Measurements from ENCODE around the gene ARHGAP9. TPM values are rescaled to one million over a fixed set of nuclear protein-coding genes. Genes with fewer than 3 reads are reported as not detected.
A peak's percentile ranks its signal among the peaks of the same experiment; 100 is the strongest.

Gene ARHGAP9
- total RNA-seq, 1 donor from 2014 or later, result 5.2 TPM

DNA sequence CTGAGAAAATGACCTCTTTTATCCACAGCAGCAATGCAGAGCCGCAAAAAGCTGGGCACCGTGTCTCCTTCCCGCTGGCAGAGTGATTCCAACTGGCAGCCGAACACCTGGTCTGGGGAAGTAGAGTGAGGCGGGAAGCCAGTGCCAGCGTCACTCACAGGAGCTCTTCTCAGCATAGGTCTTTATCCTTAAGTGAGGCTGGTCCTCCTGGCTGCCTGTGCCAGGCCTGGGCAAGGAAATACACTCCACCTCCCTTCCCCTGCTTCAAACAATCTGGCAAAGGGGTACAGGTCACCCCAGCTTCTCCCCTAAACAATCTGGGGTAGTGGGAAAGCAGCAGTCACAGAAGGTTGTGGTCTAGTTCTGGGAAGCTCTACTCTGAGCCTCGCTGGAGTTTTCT is 4.8 kb downstream of the ARHGAP9 start:
- Histone ChIP-seq H3K9me3 (ENCODE audit: control insufficient read depth in 3 of 3, low read length in 3 of 3) (no peaks in the 10 kb centered on the region), H3K4me1 (ENCODE audit: control insufficient read depth in 3 of 3, insufficient read depth in 3 of 3, low read length in 3 of 3) (peaks cover 10 to 16% (median 13%) of the 10 kb centered on the region in 3 donors), H3K9ac (ENCODE audit: low read depth in 1 of 3, low read length in 3 of 3) (peak overlapping the region in 1 of 3 donors; percentile 25), H3K36me3 (ENCODE audit: control insufficient read depth in 3 of 3, insufficient read depth in 3 of 3, low read length in 3 of 3) (no peaks in the 10 kb centered on the region), H3K27ac (ENCODE audit: low read depth, low read length) (no peak overlapping the region), H3K27me3 (ENCODE audit: control insufficient read depth in 3 of 3, insufficient read depth in 3 of 3, low read length in 3 of 3) (peaks cover 50 to 72% (median 65%) of the 10 kb centered on the region in 3 donors), H3K4me3 (ENCODE audit: low read length in 3 of 3) (no peak overlapping the region)

DNA sequence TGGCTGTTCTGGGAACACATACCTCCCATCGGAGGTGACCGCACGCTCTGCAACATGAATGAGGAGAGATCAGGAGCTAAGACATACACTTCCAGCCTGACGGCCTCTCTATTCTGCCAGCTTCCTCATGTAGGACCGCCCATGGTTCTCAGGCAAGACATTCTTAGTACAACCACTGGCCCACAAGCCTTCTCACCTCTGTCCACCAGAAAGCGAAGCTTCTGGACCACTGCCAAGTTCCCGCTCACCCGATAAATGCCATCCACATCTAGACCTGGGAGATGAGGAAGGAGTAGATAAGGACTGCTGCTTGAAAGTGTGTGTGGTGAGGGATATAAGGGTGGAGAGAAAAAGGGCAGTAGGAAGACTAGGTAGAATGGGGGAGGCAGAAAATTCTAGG is 5.2 kb downstream of the ARHGAP9 start:
- Histone ChIP-seq H3K4me3 (ENCODE audit: low read length in 3 of 3) (no peak overlapping the region), H3K36me3 (ENCODE audit: control insufficient read depth in 3 of 3, insufficient read depth in 3 of 3, low read length in 3 of 3) (no peaks in the 10 kb centered on the region), H3K4me1 (ENCODE audit: control insufficient read depth in 3 of 3, insufficient read depth in 3 of 3, low read length in 3 of 3) (peaks cover 10 to 16% (median 13%) of the 10 kb centered on the region in 3 donors), H3K9me3 (ENCODE audit: control insufficient read depth in 3 of 3, low read length in 3 of 3) (no peaks in the 10 kb centered on the region), H3K27me3 (ENCODE audit: control insufficient read depth in 3 of 3, insufficient read depth in 3 of 3, low read length in 3 of 3) (peaks cover 50 to 72% (median 67%) of the 10 kb centered on the region in 3 donors), H3K27ac (ENCODE audit: low read depth, low read length) (no peak overlapping the region), H3K9ac (ENCODE audit: low read depth in 1 of 3, low read length in 3 of 3) (no peak overlapping the region)

DNA sequence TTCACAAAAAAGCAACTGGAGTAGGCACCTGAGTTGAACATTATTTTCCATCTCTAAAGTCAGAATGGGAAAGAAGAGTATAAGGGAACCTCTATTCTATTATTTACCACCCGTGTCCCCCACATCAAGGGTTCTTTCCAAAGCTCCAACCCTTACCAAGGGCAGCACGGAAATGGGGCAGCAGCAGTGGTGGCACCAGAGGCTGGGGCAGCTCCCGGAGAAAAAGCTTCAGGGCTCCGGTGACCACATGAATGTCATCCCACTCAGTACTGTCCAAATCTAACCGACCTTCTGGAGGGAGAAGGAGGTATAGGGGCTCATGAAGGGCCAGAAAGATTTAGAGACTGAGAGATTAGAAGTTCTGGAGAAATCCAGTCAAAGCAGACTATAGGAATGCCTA is 5.8 kb downstream of the ARHGAP9 start:
- Histone ChIP-seq H3K27ac (ENCODE audit: low read depth, low read length) (no peak overlapping the region), H3K9ac (ENCODE audit: low read depth in 1 of 3, low read length in 3 of 3) (no peak overlapping the region), H3K4me1 (ENCODE audit: control insufficient read depth in 3 of 3, insufficient read depth in 3 of 3, low read length in 3 of 3) (peaks cover 10 to 16% (median 13%) of the 10 kb centered on the region in 3 donors), H3K36me3 (ENCODE audit: control insufficient read depth in 3 of 3, insufficient read depth in 3 of 3, low read length in 3 of 3) (no peaks in the 10 kb centered on the region), H3K27me3 (ENCODE audit: control insufficient read depth in 3 of 3, insufficient read depth in 3 of 3, low read length in 3 of 3) (peaks cover 50 to 72% (median 71%) of the 10 kb centered on the region in 3 donors), H3K9me3 (ENCODE audit: control insufficient read depth in 3 of 3, low read length in 3 of 3) (no peaks in the 10 kb centered on the region), H3K4me3 (ENCODE audit: low read length in 3 of 3) (no peak overlapping the region)

DNA sequence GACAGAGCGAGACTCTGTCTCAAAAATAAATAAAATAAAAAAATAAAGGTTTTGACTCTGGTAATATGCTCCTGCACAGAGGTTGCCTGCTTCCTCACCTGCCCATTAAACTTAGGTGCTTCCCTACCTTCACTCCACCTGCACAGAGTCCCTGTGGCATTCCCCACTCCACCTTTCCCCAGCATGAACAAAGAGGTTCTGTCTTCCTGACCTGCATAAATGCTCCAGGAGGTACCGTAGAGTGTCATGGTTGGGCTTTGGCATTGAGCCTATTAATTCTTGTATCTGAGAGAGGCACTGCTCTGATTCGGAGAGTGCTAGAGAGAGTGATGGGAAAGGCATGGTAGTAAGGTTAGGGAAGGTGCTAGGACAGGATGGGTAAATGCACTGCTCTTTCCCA is 6.3 kb downstream of the ARHGAP9 start:
- Histone ChIP-seq H3K27me3 (ENCODE audit: control insufficient read depth in 3 of 3, insufficient read depth in 3 of 3, low read length in 3 of 3) (peaks cover 50 to 71% (median 67%) of the 10 kb centered on the region in 3 donors), H3K36me3 (ENCODE audit: control insufficient read depth in 3 of 3, insufficient read depth in 3 of 3, low read length in 3 of 3) (no peaks in the 10 kb centered on the region), H3K4me3 (ENCODE audit: low read length in 3 of 3) (no peak overlapping the region), H3K9me3 (ENCODE audit: control insufficient read depth in 3 of 3, low read length in 3 of 3) (no peaks in the 10 kb centered on the region), H3K27ac (ENCODE audit: low read depth, low read length) (no peak overlapping the region), H3K4me1 (ENCODE audit: control insufficient read depth in 3 of 3, insufficient read depth in 3 of 3, low read length in 3 of 3) (peaks cover 10 to 16% (median 13%) of the 10 kb centered on the region in 3 donors), H3K9ac (ENCODE audit: low read depth in 1 of 3, low read length in 3 of 3) (no peak overlapping the region)

DNA sequence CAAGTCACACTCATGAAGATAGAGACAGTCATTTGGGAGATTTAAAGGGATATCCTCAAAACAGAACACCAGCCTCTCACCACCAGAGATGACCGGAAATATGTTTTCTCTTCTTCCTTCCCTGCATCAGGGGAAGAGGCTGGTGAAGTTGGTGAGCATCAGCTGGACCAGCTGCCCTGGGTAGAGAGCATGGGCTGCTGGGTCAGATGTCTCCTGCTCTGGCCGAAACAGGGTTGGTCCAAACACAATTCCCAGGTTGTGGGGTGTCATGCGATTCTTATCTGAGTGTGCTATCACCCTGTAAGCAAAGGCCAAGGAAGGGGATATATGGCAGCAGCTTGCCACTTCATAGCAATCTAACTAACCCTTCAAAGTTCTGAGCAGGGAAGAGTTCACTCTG is 7.3 kb downstream of the ARHGAP9 start:
- H3K36me3 ChIP-seq (ENCODE audit: control insufficient read depth in 3 of 3, insufficient read depth in 3 of 3, low read length in 3 of 3), result no peaks in the 10 kb centered on the region
- H3K9me3 ChIP-seq (ENCODE audit: control insufficient read depth in 3 of 3, low read length in 3 of 3), result no peaks in the 10 kb centered on the region
- peaks cover 52 to 67% (median 65%) of the 10 kb centered on the region in 3 donors for H3K27me3 ChIP-seq (ENCODE audit: control insufficient read depth in 3 of 3, insufficient read depth in 3 of 3, low read length in 3 of 3)
- H3K4me1 ChIP-seq (ENCODE audit: control insufficient read depth in 3 of 3, insufficient read depth in 3 of 3, low read length in 3 of 3), result peaks cover 10 to 16% (median 13%) of the 10 kb centered on the region in 3 donors
- no peak overlapping the region for H3K9ac ChIP-seq (ENCODE audit: low read depth in 1 of 3, low read length in 3 of 3)
- no peak overlapping the region for H3K4me3 ChIP-seq (ENCODE audit: low read length in 3 of 3)
- no peak overlapping the region for H3K27ac ChIP-seq (ENCODE audit: low read depth, low read length)

DNA sequence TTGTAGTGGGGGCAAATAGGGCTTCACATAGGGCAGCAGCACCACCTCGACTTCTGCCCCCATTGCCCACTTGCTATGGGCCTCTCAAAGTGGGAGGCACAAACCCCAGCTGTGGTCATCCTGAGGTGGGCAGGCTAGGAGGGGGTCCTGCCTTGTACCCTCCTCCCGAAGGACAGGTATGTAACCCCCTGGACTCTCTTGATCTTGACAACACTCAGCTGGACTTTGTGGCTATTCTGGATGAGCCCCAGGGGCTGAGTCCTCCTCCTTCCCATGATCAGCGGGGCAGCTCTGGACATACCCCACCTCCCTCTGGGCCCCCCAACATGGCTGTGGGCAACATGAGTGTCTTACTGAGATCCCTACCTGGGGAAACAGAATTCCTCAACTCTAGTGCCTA is 8.0 kb downstream of the ARHGAP9 start:
- H3K27ac ChIP-seq (ENCODE audit: low read depth, low read length), result no peak overlapping the region
- H3K4me1 ChIP-seq (ENCODE audit: control insufficient read depth in 3 of 3, insufficient read depth in 3 of 3, low read length in 3 of 3), result peaks cover 10 to 16% (median 13%) of the 10 kb centered on the region in 3 donors
- no peak overlapping the region for H3K9ac ChIP-seq (ENCODE audit: low read depth in 1 of 3, low read length in 3 of 3)
- peaks cover 46 to 61% (median 59%) of the 10 kb centered on the region in 3 donors for H3K27me3 ChIP-seq (ENCODE audit: control insufficient read depth in 3 of 3, insufficient read depth in 3 of 3, low read length in 3 of 3)
- H3K36me3 ChIP-seq (ENCODE audit: control insufficient read depth in 3 of 3, insufficient read depth in 3 of 3, low read length in 3 of 3), result no peaks in the 10 kb centered on the region
- H3K9me3 ChIP-seq (ENCODE audit: control insufficient read depth in 3 of 3, low read length in 3 of 3), result no peaks in the 10 kb centered on the region
- no peak overlapping the region for H3K4me3 ChIP-seq (ENCODE audit: low read length in 3 of 3)

DNA sequence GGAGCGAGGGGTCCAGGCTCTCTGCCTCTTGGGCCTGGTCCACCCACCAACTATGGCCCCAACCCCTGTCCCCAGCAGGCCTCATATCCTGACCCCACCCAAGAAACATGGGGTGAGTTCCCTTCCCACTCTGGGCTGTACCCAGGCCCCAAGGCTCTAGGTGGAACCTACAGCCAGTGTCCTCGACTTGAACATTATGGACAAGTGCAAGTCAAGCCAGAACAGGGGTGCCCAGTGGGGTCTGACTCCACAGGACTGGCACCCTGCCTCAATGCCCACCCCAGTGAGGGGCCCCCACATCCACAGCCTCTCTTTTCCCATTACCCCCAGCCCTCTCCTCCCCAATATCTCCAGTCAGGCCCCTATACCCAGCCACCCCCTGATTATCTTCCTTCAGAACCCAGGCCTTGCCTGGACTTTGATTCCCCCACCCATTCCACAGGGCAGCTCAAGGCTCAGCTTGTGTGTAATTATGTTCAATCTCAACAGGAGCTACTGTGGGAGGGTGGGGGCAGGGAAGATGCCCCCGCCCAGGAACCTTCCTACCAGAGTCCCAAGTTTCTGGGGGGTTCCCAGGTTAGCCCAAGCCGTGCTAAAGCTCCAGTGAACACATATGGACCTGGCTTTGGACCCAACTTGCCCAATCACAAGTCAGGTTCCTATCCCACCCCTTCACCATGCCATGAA is 8.6 kb downstream of the ARHGAP9 start:
- H3K4me1 ChIP-seq (ENCODE audit: control insufficient read depth in 3 of 3, insufficient read depth in 3 of 3, low read length in 3 of 3), result peaks cover 10 to 14% (median 10%) of the 10 kb centered on the region in 3 donors
- no peak overlapping the region for H3K27ac ChIP-seq (ENCODE audit: low read depth, low read length)
- no peak overlapping the region for H3K9ac ChIP-seq (ENCODE audit: low read depth in 1 of 3, low read length in 3 of 3)
- no peaks in the 10 kb centered on the region for H3K36me3 ChIP-seq (ENCODE audit: control insufficient read depth in 3 of 3, insufficient read depth in 3 of 3, low read length in 3 of 3)
- peaks cover 42 to 56% (median 54%) of the 10 kb centered on the region in 3 donors for H3K27me3 ChIP-seq (ENCODE audit: control insufficient read depth in 3 of 3, insufficient read depth in 3 of 3, low read length in 3 of 3)
- H3K4me3 ChIP-seq (ENCODE audit: low read length in 3 of 3), result no peak overlapping the region
- H3K9me3 ChIP-seq (ENCODE audit: control insufficient read depth in 3 of 3, low read length in 3 of 3), result no peaks in the 10 kb centered on the region

DNA sequence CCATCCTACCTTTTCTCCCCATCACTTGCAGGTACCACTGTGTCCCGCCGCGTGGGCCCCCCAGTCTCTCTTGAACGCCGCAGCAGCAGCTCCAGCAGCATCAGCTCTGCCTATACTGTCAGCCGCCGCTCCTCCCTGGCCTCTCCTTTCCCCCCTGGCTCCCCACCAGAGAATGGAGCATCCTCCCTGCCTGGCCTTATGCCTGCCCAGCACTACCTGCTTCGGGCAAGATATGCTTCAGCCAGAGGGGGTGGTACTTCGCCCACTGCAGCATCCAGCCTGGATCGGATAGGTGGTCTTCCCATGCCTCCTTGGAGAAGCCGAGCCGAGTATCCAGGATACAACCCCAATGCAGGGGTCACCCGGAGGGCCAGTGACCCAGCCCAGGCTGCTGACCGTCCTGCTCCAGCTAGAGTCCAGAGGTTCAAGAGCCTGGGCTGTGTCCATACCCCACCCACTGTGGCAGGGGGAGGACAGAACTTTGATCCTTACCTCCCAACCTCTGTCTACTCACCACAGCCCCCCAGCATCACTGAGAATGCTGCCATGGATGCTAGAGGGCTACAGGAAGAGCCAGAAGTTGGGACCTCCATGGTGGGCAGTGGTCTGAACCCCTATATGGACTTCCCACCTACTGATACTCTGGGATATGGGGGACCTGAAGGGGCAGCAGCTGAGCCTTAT is 9.2 kb downstream of the ARHGAP9 start:
- Histone ChIP-seq H3K27ac (ENCODE audit: low read depth, low read length) (no peak overlapping the region), H3K27me3 (ENCODE audit: control insufficient read depth in 3 of 3, insufficient read depth in 3 of 3, low read length in 3 of 3) (peaks cover 35 to 50% (median 49%) of the 10 kb centered on the region in 3 donors), H3K36me3 (ENCODE audit: control insufficient read depth in 3 of 3, insufficient read depth in 3 of 3, low read length in 3 of 3) (no peaks in the 10 kb centered on the region), H3K4me1 (ENCODE audit: control insufficient read depth in 3 of 3, insufficient read depth in 3 of 3, low read length in 3 of 3) (peaks cover 4 to 7% (median 6%) of the 10 kb centered on the region in 3 donors), H3K9ac (ENCODE audit: low read depth in 1 of 3, low read length in 3 of 3) (no peak overlapping the region), H3K9me3 (ENCODE audit: control insufficient read depth in 3 of 3, low read length in 3 of 3) (no peaks in the 10 kb centered on the region), H3K4me3 (ENCODE audit: low read length in 3 of 3) (no peak overlapping the region)

DNA sequence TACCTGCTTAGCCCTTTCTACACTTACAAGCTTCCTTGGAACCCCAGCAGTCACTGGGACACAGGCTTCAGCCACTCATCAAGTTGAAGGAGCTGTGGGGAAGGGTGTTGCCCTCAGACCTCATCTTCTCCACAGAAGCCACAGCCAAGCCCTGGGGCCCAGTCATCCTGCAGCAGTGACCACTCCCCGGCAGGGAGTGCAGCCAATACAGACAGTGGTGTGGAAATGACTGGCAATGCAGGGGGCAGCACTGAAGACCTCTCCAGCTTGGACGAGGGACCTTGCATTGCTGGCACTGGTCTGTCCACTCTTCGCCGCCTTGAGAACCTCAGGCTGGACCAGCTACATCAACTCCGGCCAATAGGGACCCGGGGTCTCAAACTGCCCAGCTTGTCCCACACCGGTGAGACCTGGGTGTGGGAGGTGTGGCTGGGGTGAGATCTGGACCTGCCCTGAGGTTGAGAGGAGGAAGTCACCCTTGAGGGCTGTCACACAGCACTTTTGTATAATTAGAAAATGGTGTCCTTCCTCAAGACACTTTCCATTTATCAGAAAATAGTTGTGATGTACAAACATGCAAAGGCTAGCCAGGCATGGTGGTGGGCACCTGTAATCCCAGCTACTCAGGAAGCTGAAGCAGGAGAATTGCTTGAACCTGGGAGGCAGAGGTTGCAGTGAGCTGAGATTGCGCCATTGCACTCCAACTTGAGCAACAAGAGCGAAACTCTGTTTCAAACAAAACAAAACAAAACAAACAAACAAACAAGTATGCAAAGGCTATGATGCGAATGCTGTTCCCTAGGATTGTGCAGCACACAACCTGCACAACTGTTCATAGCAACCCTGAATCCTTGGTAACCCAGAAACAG is 10.1 kb downstream of the ARHGAP9 start:
- H3K27me3 ChIP-seq (ENCODE audit: control insufficient read depth in 3 of 3, insufficient read depth in 3 of 3, low read length in 3 of 3), result peaks cover 26 to 45% (median 41%) of the 10 kb centered on the region in 3 donors
- H3K9ac ChIP-seq (ENCODE audit: low read depth in 1 of 3, low read length in 3 of 3), result no peak overlapping the region
- H3K27ac ChIP-seq (ENCODE audit: low read depth, low read length), result no peak overlapping the region
- no peaks in the 10 kb centered on the region for H3K36me3 ChIP-seq (ENCODE audit: control insufficient read depth in 3 of 3, insufficient read depth in 3 of 3, low read length in 3 of 3)
- no peaks in the 10 kb centered on the region for H3K9me3 ChIP-seq (ENCODE audit: control insufficient read depth in 3 of 3, low read length in 3 of 3)
- no peaks in the 10 kb centered on the region for H3K4me1 ChIP-seq (ENCODE audit: control insufficient read depth in 3 of 3, insufficient read depth in 3 of 3, low read length in 3 of 3)
- H3K4me3 ChIP-seq (ENCODE audit: low read length in 3 of 3), result no peak overlapping the region
